ENCODE data around the gene JAZF1. TPM values are rescaled to one million over a fixed set of nuclear protein-coding genes. Genes with fewer than 3 reads are reported as not detected.

Gene JAZF1
- total and polyA plus RNA-seq, 2 donors (not counting 1 experiment from before 2014, with no cell fraction given) = 14.0 to 38.6 TPM

GRCh38 chr7:28132959-28133870 is 47.4 kb downstream of the JAZF1 start:
- ATAC-seq (ENCODE audit: low read depth) (no peak), DNase-seq (no peak)
- Histone ChIP-seq H3K4me3 (ENCODE audit: control extremely low read depth in 1 of 5, extremely low read depth in 1 of 5, insufficient read depth in 1 of 5, low read depth in 2 of 5, low read length in 4 of 5) (no peak overlapping the region), H3K27ac (ENCODE audit: low read length in 2 of 2) (peak overlapping the region in 1 of 2 donors; percentile 25), H3K4me1 (ENCODE audit: control insufficient read depth in 2 of 2, insufficient read depth in 2 of 2, low read length in 2 of 2) (peaks cover 24 to 34% of the 10 kb centered on the region in 2 donors), H3K4me2 (replicated peaks; ENCODE audit: low read depth, low read length, poor library complexity, severe bottlenecking) (no peak overlapping the region), H3K27me3 (replicated peaks in 1 of 4; ENCODE audit: control extremely low read depth in 1 of 4, control insufficient read depth in 3 of 4, insufficient read depth in 4 of 4, low read length in 3 of 4) (no peaks in the 10 kb centered on the region), H2AFZ (ENCODE audit: insufficient read depth, low read depth, low read length, poor library complexity, severe bottlenecking) (no peak overlapping the region), H4K20me1 (ENCODE audit: control insufficient read depth, insufficient read depth, low read length, poor library complexity, severe bottlenecking) (peaks cover 74% of the 10 kb centered on the region), H3K9ac (ENCODE audit: low read length) (no peak overlapping the region), H3K36me3 (replicated peaks in 1 of 2; ENCODE audit: control extremely low read depth in 1 of 2, control insufficient read depth in 1 of 2, extremely low read depth in 1 of 2, insufficient read depth in 2 of 2, low read length in 1 of 2) (peaks cover 0 to 19% of the 10 kb centered on the region in 2 experiments), H3K79me2 (ENCODE audit: control insufficient read depth, insufficient read depth, low read length) (peaks cover 95% of the 10 kb centered on the region), H3K9me3 (ENCODE audit: control extremely low read depth in 1 of 3, control insufficient read depth in 2 of 3, insufficient read depth in 1 of 3, low read length in 2 of 3) (no peaks in the 10 kb centered on the region)
- no CpG with 5 or more reads among the region's 1 CpG for WGBS (ENCODE audit: insufficient coverage)
- ChIA-PET POLR2A (no interaction called here), CTCF (interaction anchor here (0.7 to 3.2 kb wide), 2 partner anchors 11 to 36 kb away, joined by 3 to 15 read pairs; no protein-coding TSS in a partner anchor)
- H3K27ac Mint-ChIP-seq = peak overlapping the region; percentile 2
- TF ChIP-seq CTCF (IDR thresholded peaks at IDR 0.05) (no peak), EZH2 (IDR thresholded peaks at IDR 0.05; ENCODE audit: borderline replicate concordance, insufficient read depth, low read depth, low read length, poor library complexity, severe bottlenecking) (no peak)
- intact Hi-C loops (cut with micrococcal nuclease) = loop anchor here (10.0 kb wide), 1 partner anchor 52 kb away; the partner anchor contains the start of gene JAZF1
- no peak overlapping the region for H3K4me3 Mint-ChIP-seq
- H3K27me3 Mint-ChIP-seq = no peaks in the 10 kb centered on the region
- peaks cover 47% of the 10 kb centered on the region for H3K4me1 Mint-ChIP-seq
- no peaks in the 10 kb centered on the region for H3K9me3 Mint-ChIP-seq (ENCODE audit: insufficient read depth)

DNA sequence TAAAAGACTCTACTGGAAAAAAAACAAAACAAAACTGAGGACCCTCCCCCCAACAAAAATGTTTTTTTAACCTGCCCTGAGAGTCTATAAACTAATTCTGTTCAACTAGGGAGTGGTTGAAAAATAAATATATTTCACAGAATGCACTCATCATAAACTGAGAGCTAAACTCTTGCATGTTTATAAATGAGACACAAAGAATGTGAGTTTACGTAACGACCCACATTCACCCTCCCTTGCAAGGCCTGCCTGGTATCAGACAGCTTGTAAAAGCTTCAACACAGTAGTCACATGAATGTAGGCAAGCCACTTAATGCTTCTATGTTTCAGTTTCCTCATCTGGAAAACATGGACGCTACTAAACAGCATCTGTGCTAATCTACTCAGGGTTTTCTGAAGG is 50.3 kb downstream of the JAZF1 start:
- no peak overlapping the region for H3K27ac Mint-ChIP-seq
- H3K9me3 ChIP-seq (ENCODE audit: control extremely low read depth in 1 of 3, control insufficient read depth in 2 of 3, insufficient read depth in 1 of 3, low read length in 2 of 3) = no peaks in the 10 kb centered on the region
- H3K4me2 ChIP-seq (replicated peaks; ENCODE audit: low read depth, low read length, poor library complexity, severe bottlenecking) = no peak overlapping the region
- H2AFZ ChIP-seq (ENCODE audit: insufficient read depth, low read depth, low read length, poor library complexity, severe bottlenecking) = no peak overlapping the region
- peaks cover 74% of the 10 kb centered on the region for H4K20me1 ChIP-seq (ENCODE audit: control insufficient read depth, insufficient read depth, low read length, poor library complexity, severe bottlenecking)
- no peaks in the 10 kb centered on the region for H3K27me3 Mint-ChIP-seq
- peaks cover 95% of the 10 kb centered on the region for H3K79me2 ChIP-seq (ENCODE audit: control insufficient read depth, insufficient read depth, low read length)
- H3K9ac ChIP-seq (ENCODE audit: low read length) = no peak overlapping the region
- no peaks in the 10 kb centered on the region for H3K9me3 Mint-ChIP-seq (ENCODE audit: insufficient read depth)
- H3K27ac ChIP-seq (ENCODE audit: low read length in 2 of 2) = no peak overlapping the region
- 100% methylated on average over 1 of the region's 3 CpGs for WGBS (ENCODE audit: insufficient coverage)
- ChIA-PET CTCF (interaction anchor here (1.2 to 3.2 kb wide), 3 partner anchors 9 to 35 kb away, joined by 3 to 15 read pairs (median 6); no protein-coding TSS in a partner anchor), POLR2A (interaction anchor here (0.5 kb wide), 1 partner anchor 364 kb away, joined by 3 read pairs; no protein-coding TSS in a partner anchor)
- H3K36me3 ChIP-seq (replicated peaks in 1 of 2; ENCODE audit: control extremely low read depth in 1 of 2, control insufficient read depth in 1 of 2, extremely low read depth in 1 of 2, insufficient read depth in 2 of 2, low read length in 1 of 2) = no peaks in the 10 kb centered on the region
- H3K4me1 Mint-ChIP-seq = peaks cover 70% of the 10 kb centered on the region
- ATAC-seq (ENCODE audit: low read depth) (no peak), DNase-seq (no peak)
- TF ChIP-seq CTCF (IDR thresholded peaks at IDR 0.05) (no peak), EZH2 (IDR thresholded peaks at IDR 0.05; ENCODE audit: borderline replicate concordance, insufficient read depth, low read depth, low read length, poor library complexity, severe bottlenecking) (no peak)
- intact Hi-C loops (cut with micrococcal nuclease) = loop anchor here (10.0 kb wide), 1 partner anchor 55 kb away; the partner anchor contains the start of gene JAZF1
- no peak overlapping the region for H3K4me3 Mint-ChIP-seq
- no peak overlapping the region for H3K4me3 ChIP-seq (ENCODE audit: control extremely low read depth in 1 of 5, extremely low read depth in 1 of 5, insufficient read depth in 1 of 5, low read depth in 2 of 5, low read length in 4 of 5)
- no peaks in the 10 kb centered on the region for H3K27me3 ChIP-seq (replicated peaks in 1 of 4; ENCODE audit: control extremely low read depth in 1 of 4, control insufficient read depth in 3 of 4, insufficient read depth in 4 of 4, low read length in 3 of 4)
- peaks cover 43 to 62% of the 10 kb centered on the region in 2 donors for H3K4me1 ChIP-seq (ENCODE audit: control insufficient read depth in 2 of 2, insufficient read depth in 2 of 2, low read length in 2 of 2)

Data from B cell (primary cell).